CD4-positive, alpha-beta T cell treated with Interferon gamma for 1 hour (primary cell): ENCODE data around the gene TEX29.

Experiments
- DNase-seq: peaks from one replicate; pipeline ENCODE4 v3.0.0-alpha.2; 2020

Gene TEX29

DNA sequence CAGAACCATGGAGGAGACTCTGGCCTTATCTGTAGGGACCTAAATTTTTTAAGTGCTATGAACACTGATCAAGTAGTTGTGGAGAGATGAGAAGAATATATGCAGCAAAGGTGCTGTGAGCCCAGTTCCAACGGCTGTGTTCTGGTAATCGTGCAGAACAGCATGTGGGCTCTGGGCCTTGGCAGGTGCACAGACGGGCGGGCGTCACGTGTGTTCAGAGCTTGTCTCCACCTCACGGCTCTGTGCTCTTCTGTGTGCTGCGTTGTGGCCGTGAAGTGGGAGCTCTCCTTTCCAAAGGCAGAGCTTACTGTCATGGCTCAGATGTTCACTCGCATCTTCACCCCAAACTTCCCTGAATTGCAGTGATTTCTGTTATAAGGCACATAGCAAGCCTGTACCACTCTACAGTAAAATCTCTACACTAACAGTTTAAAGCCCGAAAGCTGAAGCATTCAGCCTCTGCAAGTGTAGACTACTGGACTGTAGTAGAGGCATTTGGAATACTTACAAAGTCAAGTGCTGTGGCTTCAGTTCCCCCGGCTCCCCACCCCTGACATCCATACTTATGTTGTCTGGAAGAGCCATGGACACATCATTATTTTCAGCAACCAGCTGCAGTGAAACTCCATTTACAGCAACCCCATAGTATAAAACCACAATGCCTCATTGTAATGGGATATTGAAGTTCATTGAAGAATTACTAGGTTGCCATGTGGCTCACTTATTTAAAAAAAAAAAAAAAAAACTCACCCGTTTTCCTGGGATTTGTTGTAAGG lies 27.5 kb upstream of the TEX29 start:
- DNase-seq: no peak

DNA sequence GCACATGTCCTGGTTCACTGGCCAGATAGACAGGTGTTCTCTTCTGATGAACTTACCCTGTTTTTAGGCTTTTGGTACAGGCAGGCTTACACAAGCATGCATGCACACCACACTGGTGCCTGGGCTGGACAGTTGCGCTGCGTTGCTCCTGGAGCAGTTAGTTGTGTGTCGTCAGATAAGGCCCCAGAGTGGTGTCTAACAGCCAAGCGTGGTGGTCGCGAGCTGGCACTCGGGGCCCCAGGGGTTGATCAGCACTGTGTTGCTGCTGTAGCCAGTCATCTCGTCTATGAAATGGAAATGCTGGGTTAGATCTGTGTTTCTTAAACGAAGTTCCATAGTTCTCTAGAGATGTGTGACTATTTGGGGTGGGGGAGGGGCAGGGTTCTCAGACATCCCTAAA lies 24.6 kb upstream of the TEX29 start:
- DNase-seq: no peak

DNA sequence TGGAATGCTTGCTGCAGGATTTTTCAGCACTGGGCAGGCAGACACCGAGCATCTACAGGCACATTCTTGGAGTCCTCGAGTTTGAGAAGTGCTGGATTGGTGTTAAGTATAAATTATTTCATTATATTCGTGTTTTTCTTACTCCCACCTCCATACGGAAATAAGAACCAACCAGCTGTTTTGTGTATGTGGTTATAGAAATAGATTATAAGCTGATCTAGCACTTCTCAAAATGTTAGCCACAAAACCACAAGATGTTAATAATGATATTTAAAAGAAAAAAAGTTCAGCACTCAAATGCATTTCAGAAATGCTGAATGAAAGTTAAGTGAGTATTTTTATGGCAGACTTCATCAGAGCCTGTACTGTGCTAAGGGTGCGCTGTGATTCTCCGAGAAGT lies 24.0 kb upstream of the TEX29 start:
- DNase-seq: no peak

DNA sequence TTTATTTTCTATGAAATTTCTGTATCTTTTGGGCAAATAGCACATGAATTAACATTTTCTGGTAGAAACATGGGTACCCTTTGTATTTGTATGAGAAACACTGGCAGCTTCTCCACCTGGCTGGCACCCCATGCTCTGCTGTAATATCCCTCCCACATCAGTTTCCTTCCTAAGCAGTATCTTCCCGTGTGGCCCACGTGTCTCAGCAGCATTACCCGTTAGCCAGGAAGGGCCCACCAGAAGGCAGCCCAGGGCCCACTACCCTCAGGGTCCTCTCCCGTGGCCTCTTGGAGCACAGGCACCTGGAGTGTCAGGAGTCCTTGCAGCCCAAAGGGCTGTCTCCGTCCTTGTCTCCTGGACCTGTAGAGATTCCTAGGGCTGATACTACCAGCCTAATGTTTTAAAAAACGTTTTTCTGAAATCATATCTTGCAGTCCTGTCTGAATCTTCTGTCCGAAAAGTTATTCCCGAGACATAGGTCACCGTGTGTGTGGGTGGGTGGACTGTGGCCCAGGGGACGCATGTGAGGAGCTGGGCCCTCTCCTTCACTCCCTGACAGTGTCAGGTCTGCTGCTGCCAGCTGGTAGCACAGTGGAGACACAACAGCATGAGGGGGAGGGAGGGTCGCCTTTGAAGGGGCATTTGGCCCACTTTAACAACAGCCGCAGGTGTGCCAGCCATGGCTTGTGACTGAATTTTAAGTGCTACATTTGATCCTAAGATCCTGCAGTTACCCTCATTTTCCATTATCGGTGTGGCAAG lies 22.0 kb upstream of the TEX29 start:
- no peak for DNase-seq

DNA sequence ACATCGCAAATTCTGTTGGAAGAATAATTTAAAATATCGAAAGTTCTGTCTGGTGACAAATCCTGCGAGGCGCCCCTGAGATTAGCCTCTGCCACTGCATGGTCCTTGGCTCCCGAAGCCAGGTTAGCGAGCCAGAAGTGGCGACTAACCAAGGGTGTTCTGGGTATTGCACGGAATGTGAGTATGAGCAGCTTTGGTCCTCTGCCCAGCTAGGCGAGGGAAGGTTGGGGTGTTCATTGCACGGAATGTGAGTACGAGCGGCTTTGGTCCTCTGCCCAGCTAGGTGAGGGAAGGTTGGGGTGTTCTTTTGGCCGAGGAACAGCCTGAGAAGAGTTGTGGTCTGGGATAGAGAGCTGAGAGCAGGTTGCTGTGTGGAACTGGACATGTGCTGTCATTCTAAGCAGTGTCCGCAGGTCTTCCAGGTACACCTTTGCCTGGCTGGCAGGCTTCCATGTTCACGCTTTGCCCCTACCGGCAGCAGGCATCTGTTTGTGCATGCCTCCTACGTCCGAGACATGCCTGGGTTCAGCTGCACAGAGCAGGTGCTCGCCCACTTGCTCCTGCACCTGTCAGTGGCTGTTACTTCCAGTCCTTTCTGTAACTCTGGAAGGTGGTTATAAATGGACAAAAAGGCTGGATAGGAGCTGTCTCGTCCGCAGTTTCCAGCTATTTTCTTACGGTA lies 18.3 kb upstream of the TEX29 start:
- DNase-seq: no peak

DNA sequence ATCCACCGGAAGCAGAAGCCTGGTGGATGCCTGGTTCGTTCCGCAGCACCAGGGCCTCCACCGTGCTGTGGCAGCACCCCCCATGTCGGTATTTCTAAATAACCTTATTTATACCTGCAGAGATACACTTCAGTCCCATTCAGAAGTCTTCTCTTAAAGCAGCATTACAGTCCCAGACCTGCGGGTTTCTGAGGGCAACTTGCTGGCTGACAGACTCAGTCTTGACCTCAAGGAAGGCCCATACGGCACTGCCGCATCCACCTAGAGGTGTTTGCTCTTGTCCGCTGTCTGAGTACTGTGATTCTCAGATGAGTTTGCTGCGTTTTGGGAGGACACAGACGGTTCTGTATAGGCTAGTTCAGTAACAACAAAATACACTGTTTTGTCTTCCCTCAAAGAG lies 16.9 kb upstream of the TEX29 start:
- DNase-seq: no peak

DNA sequence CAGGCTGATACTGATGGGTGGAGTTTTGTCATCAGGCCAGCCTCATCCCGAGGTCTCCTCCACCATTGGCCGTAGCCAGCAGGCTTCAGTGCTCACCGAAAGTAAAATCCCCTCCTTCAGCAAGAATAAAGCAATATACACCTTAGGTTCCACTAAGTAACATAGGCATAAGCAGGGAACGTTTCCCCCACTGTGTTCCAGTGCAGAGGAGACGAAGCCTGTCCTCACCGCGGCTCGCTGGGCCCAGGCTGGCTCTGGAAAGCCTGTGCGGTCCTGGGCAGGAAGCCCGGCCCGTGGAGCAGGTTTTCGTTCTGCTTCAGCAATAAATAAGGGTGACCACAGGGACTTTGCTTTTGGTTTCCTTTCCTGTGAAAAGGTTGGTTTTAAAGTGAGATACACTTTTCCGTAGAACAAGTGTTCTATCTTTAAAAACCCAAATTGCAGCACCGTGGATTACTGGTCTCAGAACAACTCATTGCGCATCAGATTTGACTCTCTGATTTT lies 16.3 kb upstream of the TEX29 start:
- DNase-seq: no peak

DNA sequence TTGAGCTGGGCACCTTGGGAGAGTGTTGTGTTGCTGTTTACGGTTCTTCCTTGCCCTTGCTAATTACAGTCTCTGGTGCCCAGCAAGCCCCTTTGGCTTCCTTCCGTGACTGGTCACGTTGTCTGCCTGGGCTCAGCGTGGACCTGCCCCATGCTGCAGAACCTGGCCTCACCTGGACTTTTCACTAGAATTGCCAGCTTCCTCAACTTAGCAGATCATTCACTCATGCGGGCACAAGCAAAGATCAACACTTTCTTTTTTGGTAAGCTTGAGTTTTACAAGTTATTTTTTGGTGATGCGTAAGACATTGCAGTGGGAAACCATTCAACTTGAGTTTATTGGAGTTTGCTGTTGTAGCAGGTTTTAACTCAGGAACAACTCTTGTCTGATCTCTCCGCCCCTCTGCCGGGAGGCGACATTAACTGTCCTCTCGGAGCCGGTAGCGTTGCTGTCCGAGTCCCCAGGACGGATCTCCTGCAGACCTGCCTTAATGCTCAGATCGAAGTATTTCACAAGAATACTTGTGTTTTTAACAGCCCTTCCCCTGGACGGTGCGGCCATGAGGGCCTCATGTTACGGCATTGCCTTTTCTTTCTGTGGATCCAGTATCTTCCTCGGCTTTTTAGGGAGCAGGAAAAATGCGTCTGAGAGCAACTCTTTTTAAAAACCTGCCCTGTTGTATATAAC lies 15.7 kb upstream of the TEX29 start:
- DNase-seq: no peak

DNA sequence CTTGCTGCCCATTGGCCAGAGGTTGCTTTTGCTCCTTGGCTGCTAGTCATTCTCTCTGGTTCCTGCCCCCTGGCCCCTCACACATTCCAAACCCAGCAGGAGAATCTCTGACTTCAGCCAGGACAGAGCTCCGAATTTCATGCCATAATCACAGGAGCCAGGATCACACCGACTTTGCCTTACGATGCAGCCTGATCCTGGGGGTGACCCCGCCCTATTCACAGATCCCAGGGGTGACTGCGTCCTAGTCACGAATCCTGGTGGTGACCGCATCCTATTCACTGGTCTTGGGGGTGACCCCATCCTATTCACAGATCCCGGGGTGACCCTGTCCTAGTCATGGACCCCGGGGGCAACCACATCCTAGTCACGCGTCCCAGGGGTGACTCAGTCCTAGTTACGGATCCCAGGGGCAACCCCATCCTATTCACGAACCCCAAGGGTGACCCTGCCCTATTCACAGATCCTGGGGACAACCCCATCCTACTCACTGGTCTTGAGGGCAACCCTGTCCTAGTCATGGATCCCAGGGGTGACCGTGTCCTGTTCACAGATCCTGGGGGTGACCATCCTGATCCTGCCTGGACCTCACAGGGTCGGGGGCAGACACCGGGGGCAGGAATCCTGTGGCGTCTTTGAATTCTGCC lies 7.4 kb upstream of the TEX29 start:
- DNase-seq: no peak

DNA sequence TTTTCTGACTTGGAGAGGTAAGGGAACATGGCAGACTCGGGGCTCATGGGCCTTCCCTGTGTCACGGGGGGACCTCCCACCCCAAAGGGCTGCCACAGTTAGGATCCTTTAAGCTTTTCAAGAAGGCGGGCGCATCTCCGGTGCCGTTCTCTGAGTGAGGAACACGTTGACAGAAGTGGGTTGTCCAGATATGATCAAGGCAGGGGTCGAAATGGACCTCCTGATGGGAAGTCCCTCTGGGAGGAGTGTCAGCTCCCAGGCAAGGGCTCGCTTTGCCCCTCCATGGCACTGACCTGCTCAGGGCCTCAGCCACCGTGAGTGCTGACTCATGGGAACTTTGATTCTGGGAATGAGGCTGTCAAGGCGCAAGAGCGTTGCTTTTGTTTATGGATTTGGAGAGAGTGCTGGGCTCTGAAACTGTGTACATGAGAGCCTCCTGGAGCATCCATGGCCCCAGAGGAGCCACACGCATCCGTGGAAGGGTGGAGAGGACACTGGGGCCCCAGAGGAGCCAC lies 6.5 kb upstream of the TEX29 start:
- DNase-seq: no peak

DNA sequence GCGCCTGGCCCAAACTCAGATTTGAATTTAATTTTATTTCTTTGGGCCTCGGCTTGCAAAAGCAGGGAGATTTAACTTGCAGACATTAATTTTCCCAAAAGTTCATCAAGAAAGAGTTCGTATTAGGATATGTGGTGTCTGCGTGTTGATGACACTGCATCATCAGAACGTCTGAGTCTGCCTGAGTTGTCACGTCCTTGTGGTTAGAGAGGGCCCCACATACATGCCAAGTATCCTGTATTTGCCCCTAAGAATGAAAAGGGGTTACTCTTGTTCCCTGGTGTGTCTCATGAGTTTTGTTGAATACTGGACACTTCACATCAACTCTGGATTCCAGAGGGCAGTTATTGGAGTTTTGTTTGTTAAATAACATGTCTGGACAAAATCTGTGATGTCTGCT lies 5.6 kb upstream of the TEX29 start:
- no peak for DNase-seq

DNA sequence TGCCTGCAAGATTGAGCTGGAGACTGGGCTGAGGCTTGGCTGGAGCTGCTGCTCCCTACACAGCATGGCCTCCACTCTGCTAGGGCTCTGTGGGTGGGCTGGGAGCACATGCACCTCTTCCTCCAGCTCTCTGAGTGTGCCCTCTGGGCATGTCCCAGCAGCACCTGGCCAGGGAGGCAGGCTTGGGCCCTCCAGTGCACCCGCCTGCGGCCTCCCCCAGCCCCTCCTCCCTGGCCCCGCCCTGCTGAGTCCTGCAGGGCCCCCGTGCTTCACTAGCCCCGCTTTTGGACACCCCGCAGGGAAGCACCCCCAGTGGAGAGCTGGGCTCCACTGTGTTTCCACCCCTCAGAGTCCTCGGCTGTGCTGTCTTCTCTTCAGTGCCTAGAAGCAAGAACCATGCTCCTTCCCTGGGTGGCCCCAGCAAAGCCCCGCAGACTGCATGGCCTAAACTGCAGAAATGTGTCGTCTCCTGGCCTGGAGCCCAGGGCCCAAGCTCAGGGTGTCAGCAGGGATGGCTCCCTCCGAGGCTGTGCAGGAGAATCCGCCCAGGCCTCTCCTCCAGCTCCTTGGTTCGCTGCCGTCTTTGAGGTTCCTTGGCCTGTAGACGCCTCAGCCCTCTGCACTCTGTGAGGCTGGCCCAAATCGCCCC lies 5.0 kb upstream of the TEX29 start:
- DNase-seq: no peak

DNA sequence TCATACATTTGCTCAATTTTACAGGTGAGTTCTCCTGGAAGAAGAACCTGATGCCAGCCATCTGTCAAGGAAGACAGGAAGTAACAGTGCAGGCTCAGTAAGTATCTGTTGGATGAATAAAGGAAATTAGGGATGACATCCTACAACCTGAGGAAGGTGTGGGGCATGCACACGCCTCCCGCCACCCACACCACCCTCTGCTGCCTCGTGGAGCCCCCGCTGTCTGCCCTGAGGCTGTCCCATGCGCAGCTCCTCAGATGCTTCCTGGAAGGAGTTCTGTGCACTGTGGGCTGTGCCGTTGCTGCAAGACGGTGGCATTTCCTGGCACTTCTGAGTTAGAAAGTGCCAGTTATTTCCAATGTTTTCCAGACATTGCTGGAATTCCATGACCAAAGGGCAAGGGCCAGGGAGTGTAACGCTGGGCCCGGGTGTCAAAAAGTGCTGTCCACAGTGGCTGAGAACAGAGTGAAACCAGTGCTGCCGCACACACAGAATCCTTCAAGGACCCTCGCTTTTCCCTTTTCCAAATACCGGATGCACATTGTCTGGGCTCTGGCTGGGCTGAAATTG lies 4.2 kb upstream of the TEX29 start:
- DNase-seq: no peak

DNA sequence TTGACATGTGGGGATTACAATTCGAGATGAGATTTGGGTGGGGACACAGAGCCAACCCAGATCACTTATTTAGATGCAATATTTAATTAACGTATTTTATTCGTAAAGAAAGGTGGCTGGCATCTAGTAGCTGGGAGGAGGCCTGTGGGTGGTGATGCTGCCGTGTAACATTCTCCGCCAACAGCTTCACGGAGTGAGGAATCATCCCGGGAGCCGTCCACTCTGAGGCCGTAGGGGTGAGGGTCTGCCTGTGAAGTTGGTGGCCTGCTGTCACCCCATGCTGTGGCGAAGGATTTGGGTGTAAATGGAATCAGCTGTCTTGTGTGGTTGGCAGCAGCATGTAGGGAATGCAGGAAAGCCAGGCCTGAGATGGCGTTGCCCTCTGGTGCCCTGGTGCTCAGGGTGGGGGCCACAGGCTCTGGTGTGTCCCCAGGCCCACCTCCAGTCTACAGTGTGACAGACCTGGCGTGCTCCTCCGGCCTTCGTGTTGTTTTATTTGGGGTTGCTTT lies 3.3 kb upstream of the TEX29 start:
- DNase-seq: no peak

DNA sequence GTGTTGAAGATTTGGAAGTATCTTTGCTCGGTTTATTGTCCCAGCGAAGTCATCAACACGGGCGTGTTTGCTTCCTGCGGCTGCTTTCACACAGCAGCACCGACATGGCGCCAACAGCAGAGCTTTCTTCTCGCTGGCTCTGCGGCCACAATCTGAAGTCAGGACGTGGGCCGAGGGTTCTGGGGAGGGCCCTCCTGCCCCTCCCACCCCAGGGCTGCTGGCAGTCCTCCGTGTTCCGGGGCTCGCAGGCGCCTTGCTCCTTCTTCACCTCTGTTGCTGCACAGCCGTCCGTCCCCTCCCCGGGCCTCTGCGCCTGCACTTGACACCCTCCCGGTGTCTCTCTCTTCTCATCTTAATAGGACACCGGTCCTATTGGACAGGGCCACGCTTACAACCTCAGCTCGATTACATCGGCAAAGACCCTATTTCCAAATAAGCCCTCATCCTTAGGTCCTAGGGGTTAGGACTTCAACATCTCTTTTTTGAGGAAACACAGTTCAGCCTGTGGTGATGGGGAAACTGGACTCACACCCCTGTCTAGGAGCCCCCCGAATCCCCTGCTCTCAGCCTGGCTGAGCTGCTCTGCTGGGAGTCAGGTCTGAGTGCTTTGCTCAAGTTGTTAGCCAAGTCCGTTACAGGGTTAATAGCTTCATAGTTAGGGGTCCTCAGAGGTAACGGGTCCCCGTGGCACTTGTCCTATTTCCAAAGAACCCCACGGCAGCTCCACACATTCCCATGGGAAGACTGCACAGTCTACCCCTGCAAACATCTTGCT lies 2.7 kb upstream of the TEX29 start:
- no peak for DNase-seq

DNA sequence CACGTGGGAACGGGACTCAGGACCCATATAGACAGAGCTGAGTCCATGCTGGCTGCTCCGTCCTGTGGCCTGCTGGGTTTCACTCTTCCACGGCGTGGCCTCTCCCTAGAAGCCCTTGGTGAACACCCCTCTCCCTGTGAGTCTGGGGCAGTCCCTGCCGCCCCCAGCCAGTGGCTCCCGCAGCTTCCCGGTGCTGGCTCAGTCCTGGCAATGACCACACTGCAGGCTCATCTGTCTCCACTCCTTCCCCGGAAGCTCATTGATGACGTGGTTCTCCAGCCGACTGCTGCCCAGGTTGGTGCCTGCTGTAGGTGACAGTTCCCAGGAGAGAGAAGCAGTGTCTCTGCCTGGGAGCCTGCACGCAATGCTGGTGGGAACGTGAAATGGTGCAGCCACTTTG lies 2.1 kb upstream of the TEX29 start:
- no peak for DNase-seq

DNA sequence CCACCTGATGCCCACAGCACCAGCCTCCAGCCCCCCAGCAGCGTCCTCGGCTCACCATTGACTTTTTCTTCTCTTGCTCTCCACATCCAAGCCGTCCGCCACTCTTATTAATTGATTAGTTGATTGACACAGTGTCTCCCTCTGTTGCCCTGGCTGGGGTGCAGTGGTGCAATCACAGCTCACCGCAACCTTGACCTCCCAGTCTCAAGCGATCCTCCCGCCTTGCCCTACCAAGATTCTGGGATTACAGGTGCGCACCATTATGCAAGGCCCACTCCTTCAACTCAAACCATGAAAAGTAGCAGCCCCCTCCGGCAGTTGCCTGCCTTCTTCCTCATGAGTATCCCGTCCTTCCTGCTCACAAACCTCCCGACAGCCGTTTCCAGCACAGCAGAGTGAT lies 921 bp upstream of the TEX29 start:
- no peak for DNase-seq

DNA sequence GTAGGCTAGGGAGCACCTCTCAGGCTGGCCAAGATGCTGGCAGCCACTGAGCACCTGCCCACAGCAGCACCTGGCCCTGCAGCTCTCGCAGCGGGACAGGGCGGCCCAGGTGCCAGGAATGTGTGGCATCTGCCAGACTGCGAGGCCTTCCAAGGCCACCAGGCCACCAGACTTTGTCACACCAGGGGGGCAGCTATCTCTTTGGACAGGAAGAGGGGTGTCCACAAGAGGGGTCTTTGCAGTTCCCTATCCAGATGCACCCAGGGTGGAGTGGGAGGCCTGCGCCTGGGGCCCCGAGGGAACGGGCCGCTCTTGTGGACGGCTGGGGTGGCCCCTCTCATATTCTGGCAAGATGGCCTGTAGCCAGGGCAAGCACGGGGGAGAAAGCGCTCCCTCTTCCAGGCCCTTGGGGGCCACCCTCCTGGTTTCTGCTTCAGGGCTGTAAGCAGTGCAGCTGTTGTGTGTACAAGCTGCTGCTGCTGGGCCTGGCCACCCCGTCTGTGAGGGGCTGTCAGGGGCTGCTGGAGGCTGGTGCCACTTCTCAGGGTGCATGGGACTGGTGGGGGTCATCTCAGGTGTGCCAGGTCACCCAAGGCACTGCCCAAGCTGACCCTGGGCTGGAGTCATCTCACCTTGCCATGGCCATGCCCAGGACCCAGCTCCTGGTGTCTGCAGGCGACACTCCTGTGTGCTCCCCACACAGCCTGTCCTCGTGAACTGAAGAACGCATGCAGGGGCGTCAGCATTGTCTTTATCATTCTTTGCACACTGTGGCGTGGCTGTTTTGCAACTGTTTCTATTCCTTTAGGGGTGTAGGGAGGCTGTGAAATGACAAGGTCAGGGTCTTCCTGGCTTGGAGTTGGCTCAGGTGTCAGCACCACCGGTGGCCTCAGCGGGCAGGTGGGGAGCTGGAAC lies 1.8 kb downstream of the TEX29 start:
- no peak for DNase-seq

DNA sequence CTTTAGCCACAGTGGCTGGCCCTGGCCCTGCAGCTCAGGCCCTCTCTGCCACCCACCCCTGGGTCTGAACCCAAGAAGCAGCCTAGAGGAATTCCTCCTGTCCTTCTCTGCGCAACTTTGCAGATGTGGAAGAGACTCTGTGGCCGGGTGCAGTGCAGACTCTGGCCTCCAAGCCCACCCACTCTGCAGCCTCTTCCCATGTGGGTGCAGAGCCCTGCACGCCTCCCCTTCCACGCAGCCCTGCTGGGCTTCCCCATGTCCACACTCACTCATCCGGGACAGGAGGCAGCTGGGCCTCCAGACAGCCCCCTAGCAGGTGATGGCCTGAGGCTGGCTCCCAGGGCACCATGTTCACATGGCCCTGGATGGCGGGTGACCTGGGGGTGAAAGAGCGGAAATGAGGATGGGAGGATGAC lies 2.5 kb downstream of the TEX29 start:
- no peak for DNase-seq
